Astrocyte of the cerebellum (primary cell): ENCODE data around the gene SLAMF8.

Source experiments
- DNase-seq: peaks from one replicate; pipeline ENCODE4 v3.0.0-alpha.2; 2011; ENCODE audit warnings: low read depth
- H3K4me3 ChIP-seq: 2 replicates; pipeline ENCODE4 v1.5.1; 2011; ENCODE audit warnings: mild to moderate bottlenecking, low read depth, low read length, moderate library complexity
- in situ Hi-C: cut with HindIII; loops from 2 replicates; pipeline ENCODE4 v1.10.0; 2017; ENCODE audit warnings: low sequenced_read_pairs
- TF ChIP-seq, protein P1 (sequence below): IDR thresholded peaks from 2 replicates; pipeline ENCODE4 v1.5.1; 2012; ENCODE audit warnings: low read length, low read depth, moderate library complexity, mild to moderate bottlenecking; ENCODE audit errors: missing control alignments

Gene SLAMF8

DNA sequence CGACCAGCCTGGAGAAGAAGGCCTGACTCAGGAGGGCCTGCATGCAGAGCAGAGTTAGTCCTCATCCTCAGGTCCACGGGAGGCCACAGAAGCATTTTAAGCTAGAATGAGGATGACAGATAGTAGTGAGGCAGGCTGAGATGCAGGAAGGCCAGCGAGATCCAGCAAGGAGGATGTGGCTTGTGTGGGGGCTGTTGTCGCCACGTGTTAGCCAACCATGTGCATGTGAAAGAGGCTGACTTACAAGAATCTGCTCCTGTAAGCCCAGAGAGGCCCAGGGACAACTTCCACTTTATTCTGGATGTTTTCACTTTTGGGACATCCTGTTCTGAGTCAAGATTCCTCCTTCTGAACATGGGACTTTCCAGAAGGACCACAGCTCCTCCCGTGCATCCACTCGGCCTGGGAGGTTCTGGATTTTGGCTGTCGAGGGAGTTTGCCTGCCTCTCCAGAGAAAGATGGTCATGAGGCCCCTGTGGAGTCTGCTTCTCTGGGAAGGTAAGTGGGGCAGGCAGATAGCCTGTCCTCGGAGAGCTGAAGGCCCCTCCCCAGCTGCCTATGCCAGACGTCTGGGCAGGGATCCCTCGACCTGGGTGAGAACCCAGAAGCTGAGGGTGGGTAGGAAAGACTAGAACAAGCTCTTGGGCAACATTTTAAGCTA lies at the start of gene SLAMF8:
SLAMF8 (plus strand) TSS at position 433 of the 661 bp plus-strand sequence; CDS start at position 459, 26 bp downstream.
- DNase-seq: no peak
- H3K4me3 ChIP-seq: no peak within 1 kb of the TSS
- TF ChIP-seq, protein P1, sequence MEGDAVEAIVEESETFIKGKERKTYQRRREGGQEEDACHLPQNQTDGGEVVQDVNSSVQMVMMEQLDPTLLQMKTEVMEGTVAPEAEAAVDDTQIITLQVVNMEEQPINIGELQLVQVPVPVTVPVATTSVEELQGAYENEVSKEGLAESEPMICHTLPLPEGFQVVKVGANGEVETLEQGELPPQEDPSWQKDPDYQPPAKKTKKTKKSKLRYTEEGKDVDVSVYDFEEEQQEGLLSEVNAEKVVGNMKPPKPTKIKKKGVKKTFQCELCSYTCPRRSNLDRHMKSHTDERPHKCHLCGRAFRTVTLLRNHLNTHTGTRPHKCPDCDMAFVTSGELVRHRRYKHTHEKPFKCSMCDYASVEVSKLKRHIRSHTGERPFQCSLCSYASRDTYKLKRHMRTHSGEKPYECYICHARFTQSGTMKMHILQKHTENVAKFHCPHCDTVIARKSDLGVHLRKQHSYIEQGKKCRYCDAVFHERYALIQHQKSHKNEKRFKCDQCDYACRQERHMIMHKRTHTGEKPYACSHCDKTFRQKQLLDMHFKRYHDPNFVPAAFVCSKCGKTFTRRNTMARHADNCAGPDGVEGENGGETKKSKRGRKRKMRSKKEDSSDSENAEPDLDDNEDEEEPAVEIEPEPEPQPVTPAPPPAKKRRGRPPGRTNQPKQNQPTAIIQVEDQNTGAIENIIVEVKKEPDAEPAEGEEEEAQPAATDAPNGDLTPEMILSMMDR: no peak
- in situ Hi-C loops: no loop called here

DNA sequence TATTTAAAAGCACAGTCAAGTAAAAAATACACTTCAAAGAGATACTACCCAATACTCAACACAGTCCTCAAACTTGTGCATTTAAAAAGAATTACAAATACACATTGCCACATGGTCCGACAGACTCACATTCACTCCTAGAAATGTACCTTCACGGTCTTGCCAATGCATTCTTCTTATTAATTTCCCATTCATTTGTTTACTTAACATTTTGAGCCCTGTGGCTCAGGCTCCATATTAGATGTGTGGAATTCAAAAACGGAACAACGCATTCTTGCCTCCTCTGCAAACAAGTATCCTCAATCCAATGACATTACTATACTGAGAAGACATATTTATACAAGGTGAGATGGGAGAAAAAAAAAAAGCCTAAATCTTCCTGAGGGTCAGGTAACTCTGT lies 48.4 kb upstream of the SLAMF8 start:
- DNase-seq: no peak
- no peak overlapping the region for H3K4me3 ChIP-seq
- TF ChIP-seq, protein P1: no peak
- in situ Hi-C loops: loop anchor here (25.0 kb wide), 1 partner anchor 234 kb away; no protein-coding TSS in a partner anchor

DNA sequence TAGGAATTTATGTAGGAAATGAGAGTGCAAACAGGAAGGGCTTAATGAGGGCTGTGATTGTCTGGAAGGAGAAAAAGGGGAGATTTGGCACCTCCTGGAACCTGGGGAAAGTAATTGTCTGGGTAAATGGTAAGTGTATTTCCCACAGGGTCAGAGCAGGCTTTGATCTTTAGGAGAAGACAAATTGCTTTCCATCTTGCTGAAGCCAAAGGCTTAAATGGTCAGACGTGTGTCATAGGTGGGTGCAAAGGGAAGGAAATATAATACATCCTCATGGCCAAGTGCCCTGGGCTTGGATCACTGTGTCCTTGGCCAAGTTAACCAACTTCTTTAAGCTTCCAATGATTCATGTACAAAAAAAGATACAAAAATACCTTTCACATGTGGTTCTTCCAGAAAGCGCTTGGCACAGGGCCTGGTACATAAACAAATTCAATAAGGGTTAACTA lies 47.2 kb upstream of the SLAMF8 start:
- in situ Hi-C loops: loop anchor here (25.0 kb wide), 1 partner anchor 233 kb away; no protein-coding TSS in a partner anchor
- peak; percentile 95 for DNase-seq
- TF ChIP-seq, protein P1: no peak
- no peak overlapping the region for H3K4me3 ChIP-seq

DNA sequence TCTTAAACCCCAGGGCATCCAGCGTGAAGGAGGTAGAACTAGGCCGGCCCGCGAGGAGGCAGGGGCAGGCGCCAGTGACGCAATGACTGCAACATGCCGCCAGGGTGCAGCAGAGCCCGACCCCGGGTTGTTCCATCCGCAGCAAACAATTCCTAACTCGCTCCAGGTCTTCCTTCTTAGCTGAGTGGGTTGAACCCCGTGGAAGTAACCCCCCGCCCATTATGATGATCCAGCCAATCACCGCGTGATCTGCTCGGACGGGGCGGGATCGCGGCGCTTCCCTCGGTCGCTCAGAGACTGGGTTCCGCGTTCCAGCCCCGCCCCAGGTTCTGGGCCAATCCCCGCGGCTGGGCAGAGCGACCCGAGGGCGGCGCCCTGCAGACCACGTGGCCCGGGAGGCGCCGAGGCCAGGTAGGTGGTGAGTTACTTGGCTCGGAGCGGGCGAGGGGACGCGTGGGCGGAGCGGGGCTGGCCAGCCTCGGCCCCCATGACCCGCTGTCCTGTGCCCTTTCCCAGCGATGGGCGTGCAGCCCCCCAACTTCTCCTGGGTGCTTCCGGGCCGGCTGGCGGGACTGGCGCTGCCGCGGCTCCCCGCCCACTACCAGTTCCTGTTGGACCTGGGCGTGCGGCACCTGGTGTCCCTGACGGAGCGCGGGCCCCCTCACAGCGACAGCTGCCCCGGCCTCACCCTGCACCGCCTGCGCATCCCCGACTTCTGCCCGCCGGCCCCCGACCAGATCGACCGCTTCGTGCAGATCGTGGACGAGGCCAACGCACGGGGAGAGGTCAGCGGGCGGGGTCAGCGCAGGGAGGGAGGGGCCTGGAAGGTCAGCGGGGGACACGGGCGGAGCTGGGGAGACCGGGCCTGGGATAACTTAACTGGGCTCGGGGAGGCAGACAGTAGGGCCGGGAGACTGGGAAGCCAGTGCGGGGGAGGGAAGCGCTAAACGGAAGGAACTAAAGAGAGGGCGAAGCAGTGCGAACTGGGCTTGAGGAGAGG lies 45.8 kb upstream of the SLAMF8 start, which contains the start of gene DUSP23:
DUSP23 (plus strand) TSS at position 380 of the 1,000 bp plus-strand sequence; CDS start at position 519, 139 bp downstream.
- in situ Hi-C loops: loop anchor here (25.0 kb wide), 1 partner anchor 231 kb away; no protein-coding TSS in a partner anchor
- DNase-seq: peak; percentile 95
- TF ChIP-seq, protein P1: peak; percentile 91
- peak within 1 kb of the TSS; percentile 69 for H3K4me3 ChIP-seq

DNA sequence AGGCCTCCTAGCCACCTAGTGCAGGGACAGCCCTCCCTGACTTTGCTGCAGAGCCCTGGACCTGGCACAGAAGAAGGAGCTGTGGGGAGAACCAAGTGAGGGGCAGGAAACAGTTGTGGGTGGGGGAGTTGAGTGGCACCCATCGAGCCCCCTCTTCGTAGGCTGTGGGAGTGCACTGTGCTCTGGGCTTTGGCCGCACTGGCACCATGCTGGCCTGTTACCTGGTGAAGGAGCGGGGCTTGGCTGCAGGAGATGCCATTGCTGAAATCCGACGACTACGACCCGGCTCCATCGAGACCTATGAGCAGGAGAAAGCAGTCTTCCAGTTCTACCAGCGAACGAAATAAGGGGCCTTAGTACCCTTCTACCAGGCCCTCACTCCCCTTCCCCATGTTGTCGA lies 44.7 kb upstream of the SLAMF8 start:
- TF ChIP-seq, protein P1: no peak
- H3K4me3 ChIP-seq: peak overlapping the region; percentile 69
- in situ Hi-C loops: loop anchor here (25.0 kb wide), 1 partner anchor 230 kb away; no protein-coding TSS in a partner anchor
- no peak for DNase-seq

DNA sequence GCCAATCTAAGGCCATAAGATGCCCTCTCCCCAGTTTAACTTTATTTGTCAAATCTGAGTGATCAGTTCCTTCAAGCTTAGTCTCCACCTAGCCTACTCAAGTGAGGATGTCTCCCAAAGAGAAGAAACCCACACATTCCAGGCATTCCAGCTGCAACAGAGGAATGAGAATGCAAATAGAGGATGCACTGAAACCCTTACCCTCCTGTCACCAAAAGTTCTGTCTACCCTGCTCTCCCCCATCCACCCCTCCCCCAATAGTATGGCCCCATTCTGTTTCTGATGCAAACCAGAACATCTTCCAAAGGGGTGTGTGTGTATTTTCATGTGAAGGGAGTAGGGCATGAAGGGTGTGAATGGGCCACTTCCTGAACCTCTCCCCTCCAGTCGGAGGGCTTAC lies 42.9 kb upstream of the SLAMF8 start:
- no peak for DNase-seq
- in situ Hi-C loops: loop anchor here (25.0 kb wide), 1 partner anchor 229 kb away; no protein-coding TSS in a partner anchor
- TF ChIP-seq, protein P1: no peak
- H3K4me3 ChIP-seq: no peak overlapping the region
